Neuronal stem cell (in vitro differentiated cells): ENCODE data around the gene ZC3H10.
A peak's percentile ranks its signal among the peaks of the same experiment; 100 is the strongest.

ENCODE experiments used
- DNase-seq: peaks from one replicate; pipeline ENCODE4 v3.0.0-alpha.2; 2013; ENCODE audit warnings: low spot score
- H2AFZ ChIP-seq: one replicate; pipeline ENCODE4 v1.6.1; 2013; ENCODE audit warnings: mild to moderate bottlenecking, low read length, inconsistent platforms
- H2AK5ac ChIP-seq: 2 replicates; pipeline ENCODE4 v1.6.1; 2013; ENCODE audit warnings: low read depth, mild to moderate bottlenecking, inconsistent platforms, low read length, moderate library complexity, mixed read lengths
- H2BK120ac ChIP-seq: 2 replicates; pipeline ENCODE4 v1.6.1; 2013; ENCODE audit warnings: low read depth, mild to moderate bottlenecking, inconsistent platforms, low read length, moderate library complexity, mixed read lengths
- H2BK12ac ChIP-seq: one replicate; pipeline ENCODE4 v1.6.1; 2013; ENCODE audit warnings: low read length, inconsistent platforms
- H2BK15ac ChIP-seq: 2 replicates; pipeline ENCODE4 v1.6.1; 2013; ENCODE audit warnings: mild to moderate bottlenecking, low read length, inconsistent platforms, mixed read lengths
- H2BK5ac ChIP-seq: one replicate; pipeline ENCODE4 v1.6.1; 2013; ENCODE audit warnings: inconsistent platforms, mild to moderate bottlenecking, low read length, moderate library complexity
- H3K14ac ChIP-seq: one replicate; pipeline ENCODE4 v1.6.1; 2013; ENCODE audit warnings: low read length, inconsistent platforms
- H3K18ac ChIP-seq: 2 replicates; pipeline ENCODE4 v1.6.1; 2013; ENCODE audit warnings: low read length, inconsistent platforms
- H3K23ac ChIP-seq: 2 replicates; pipeline ENCODE4 v1.6.1; 2013; ENCODE audit warnings: low read depth, mild to moderate bottlenecking, mixed read lengths, low read length, inconsistent platforms; ENCODE audit not compliant: poor library complexity
- H3K27ac ChIP-seq: replicated peaks from 3 replicates; pipeline ENCODE4 v1.5.1; 2013; ENCODE audit warnings: low read length, inconsistent platforms
- H3K27me3 ChIP-seq, 3 experiments: 2 replicates each; pipeline ENCODE4 v1.6.1; 2013; ENCODE audit warnings: low read length in 3 of 3, mild to moderate bottlenecking in 2 of 3, inconsistent platforms in 1 of 3, low read depth in 1 of 3, mixed read lengths in 1 of 3, moderate library complexity in 1 of 3; ENCODE audit not compliant: control insufficient read depth in 3 of 3, insufficient read depth in 3 of 3
- H3K36me3 ChIP-seq, 2 donors: replicated peaks in 1 of 2; 2 replicates each; pipeline ENCODE4 v1.6.1; 2013; ENCODE audit warnings: low read length in 2 of 2; ENCODE audit not compliant: control insufficient read depth in 2 of 2, insufficient read depth in 2 of 2
- H3K4ac ChIP-seq: 2 replicates; pipeline ENCODE4 v1.6.1; 2013; ENCODE audit warnings: inconsistent platforms, mild to moderate bottlenecking, low read length, moderate library complexity
- H3K4me1 ChIP-seq, 2 donors: 1 replicate in 1 of 2; 2 replicates in 1 of 2; pipeline ENCODE4 v1.6.1; 2013; ENCODE audit warnings: low read length in 2 of 2, low read depth in 1 of 2; ENCODE audit not compliant: control insufficient read depth in 2 of 2, insufficient read depth in 1 of 2
- H3K4me2 ChIP-seq: one replicate; pipeline ENCODE4 v1.6.1; 2013; ENCODE audit warnings: mild to moderate bottlenecking, low read length, inconsistent platforms; ENCODE audit not compliant: insufficient read depth, poor library complexity, severe bottlenecking
- H3K4me3 ChIP-seq, 2 donors: 2 replicates each; pipeline ENCODE4 v1.5.1; 2013; ENCODE audit warnings: low read length in 2 of 2, mild to moderate bottlenecking in 2 of 2, inconsistent platforms in 1 of 2, moderate library complexity in 1 of 2
- H3K79me1 ChIP-seq: one replicate; pipeline ENCODE4 v1.6.1; 2013; ENCODE audit warnings: low read depth, mild to moderate bottlenecking, inconsistent platforms, low read length, moderate library complexity
- H3K9ac ChIP-seq: one replicate; pipeline ENCODE4 v1.6.1; 2013; ENCODE audit warnings: mild to moderate bottlenecking, low read depth, low read length, inconsistent platforms; ENCODE audit not compliant: poor library complexity
- H3K9me3 ChIP-seq, 2 donors: replicated peaks in 1 of 2; 2 replicates each; pipeline versions ENCODE3 to v1.6.1; 2013; ENCODE audit warnings: low read length in 2 of 2, mild to moderate bottlenecking in 2 of 2, inconsistent platforms in 1 of 2, low read depth in 1 of 2, mixed read lengths in 1 of 2, moderate library complexity in 1 of 2; ENCODE audit not compliant: control insufficient read depth in 2 of 2, insufficient read depth in 1 of 2
- H4K8ac ChIP-seq: one replicate; pipeline ENCODE4 v1.6.1; 2013; ENCODE audit warnings: low read depth, mild to moderate bottlenecking, inconsistent platforms, low read length, moderate library complexity
- H4K91ac ChIP-seq: one replicate; pipeline ENCODE4 v1.6.1; 2013; ENCODE audit warnings: low read length, low read depth, mild to moderate bottlenecking, inconsistent platforms; ENCODE audit not compliant: poor library complexity
- WGBS, 2 donors: extraction: QIAGEN DNeasy Blood & Tissue Kit; methylation state at CpG; one replicate each; pipeline ENCODE4 v1.1.7; 2013; ENCODE audit warnings: missing lambda C conversion rate in 2 of 2, mixed read lengths in 1 of 2; ENCODE audit not compliant: insufficient read length in 2 of 2, insufficient replicate concordance in 1 of 2; ENCODE audit errors: extremely low coverage in 2 of 2; 5-methylcytosine and 5-hydroxymethylcytosine counted together

Gene ZC3H10

DNA sequence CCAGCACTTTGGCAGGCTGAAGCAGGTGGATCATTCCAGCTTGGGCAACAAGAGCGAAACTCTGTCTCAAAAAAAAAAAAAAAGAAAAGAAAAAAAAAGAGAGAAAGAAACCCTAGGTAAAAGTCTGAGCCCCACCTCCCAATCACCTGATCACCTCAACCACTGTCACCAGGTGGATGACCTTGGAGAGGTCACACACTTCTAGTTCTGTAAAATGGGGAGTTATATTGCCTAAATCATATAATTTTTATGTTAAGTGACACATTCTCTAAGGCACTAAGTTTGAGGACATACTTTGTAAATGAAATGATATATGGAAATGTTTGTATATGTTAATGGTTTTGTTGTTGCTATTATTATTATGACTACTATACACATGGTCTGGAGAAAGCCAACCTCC lies 39.6 kb upstream of the ZC3H10 start:
- Histone ChIP-seq H3K36me3 (no peaks in the 10 kb centered on the region), H3K9ac (no peak overlapping the region), H4K8ac (no peak overlapping the region), H2BK15ac (no peak overlapping the region), H3K4ac (no peak overlapping the region), H3K27ac (no peak overlapping the region), H3K9me3 (no peaks in the 10 kb centered on the region), H2BK120ac (no peak overlapping the region), H2BK5ac (no peak overlapping the region), H2AFZ (peak overlapping the region; percentile 99), H3K27me3 (peaks cover 0 to 45% (median 18%) of the 10 kb centered on the region in 3 experiments), H3K4me1 (peaks cover 9 to 12% of the 10 kb centered on the region in 2 donors), H3K4me2 (no peak overlapping the region), H3K14ac (no peak overlapping the region), H3K18ac (no peak overlapping the region), H2AK5ac (no peak overlapping the region), H3K79me1 (no peaks in the 10 kb centered on the region), H2BK12ac (no peak overlapping the region), H3K4me3 (no peak overlapping the region), H4K91ac (no peak overlapping the region), H3K23ac (no peak overlapping the region)
- no CpG with 5 or more reads among the region's 1 CpG for WGBS, 2 donors
- DNase-seq = no peak

- H2BK15ac ChIP-seq = peak overlapping the region; percentile 27
- peak; percentile 71 for DNase-seq
- peak overlapping the region; percentile 87 for H3K23ac ChIP-seq
- peak overlapping the region; percentile 96 for H3K18ac ChIP-seq
- H4K8ac ChIP-seq = peak overlapping the region; percentile 89
- H3K14ac ChIP-seq = no peak overlapping the region
- no peak overlapping the region for H3K27ac ChIP-seq
- H4K91ac ChIP-seq = no peak overlapping the region
- H3K4me2 ChIP-seq = peak overlapping the region; percentile 95
- peak overlapping the region; percentile 34 for H2AK5ac ChIP-seq
- H3K4me3 ChIP-seq = peak overlapping the region; percentile 47 to 83
- H2BK5ac ChIP-seq = no peak overlapping the region
- peaks cover 9 to 12% of the 10 kb centered on the region in 2 donors for H3K4me1 ChIP-seq
- no peak overlapping the region for H3K4ac ChIP-seq
- H2AFZ ChIP-seq = peak overlapping the region; percentile 99
- no peaks in the 10 kb centered on the region for H3K9me3 ChIP-seq
- H3K36me3 ChIP-seq = no peaks in the 10 kb centered on the region
- no peaks in the 10 kb centered on the region for H3K79me1 ChIP-seq
- H2BK120ac ChIP-seq = peak overlapping the region; percentile 39
- H2BK12ac ChIP-seq = peak overlapping the region; percentile 60
- peak overlapping the region; percentile 70 for H3K9ac ChIP-seq
- H3K27me3 ChIP-seq = peaks cover 0 to 52% (median 18%) of the 10 kb centered on the region in 3 experiments
- WGBS, 2 donors = no CpG with 5 or more reads among the region's 50 CpGs
Measured at GRCh38 chr12:56078931-56079722, 38.9 kb upstream of the ZC3H10 start.

- peak; percentile 56 for DNase-seq
- H2AFZ ChIP-seq = peak within 1 kb of the TSS; percentile 99
Measured at GRCh38 chr12:56079723-56080555, 38.1 kb upstream of the ZC3H10 start, which contains the start of gene ERBB3. ERBB3 (plus strand) TSS chr12:56080165; CDS start chr12:56080301, 136 bp downstream.

More at GRCh38 chr12:56079723-56080555, 38.1 kb upstream of the ZC3H10 start, which contains the start of gene ERBB3:
- Histone ChIP-seq H2AK5ac (peak within 1 kb of the TSS; percentile 46), H3K9ac (peak within 1 kb of the TSS; percentile 80), H3K14ac (no peak within 1 kb of the TSS), H2BK120ac (peak within 1 kb of the TSS; percentile 39), H3K9me3 (no peaks in the 10 kb centered on the region), H3K79me1 (no peaks in the 10 kb centered on the region), H3K18ac (peak within 1 kb of the TSS; percentile 96), H2BK12ac (peak within 1 kb of the TSS; percentile 73), H3K4me1 (peaks cover 9 to 12% of the 10 kb centered on the region in 2 donors), H3K4me3 (peak within 1 kb of the TSS; percentile 47 to 83), H4K91ac (no peak within 1 kb of the TSS), H3K27ac (no peak within 1 kb of the TSS), H2BK15ac (peak within 1 kb of the TSS; percentile 88), H3K4ac (no peak within 1 kb of the TSS), H3K27me3 (peaks cover 0 to 52% (median 18%) of the 10 kb centered on the region in 3 experiments), H2BK5ac (no peak within 1 kb of the TSS), H3K36me3 (no peaks in the 10 kb centered on the region), H3K4me2 (peak within 1 kb of the TSS; percentile 95), H3K23ac (peak within 1 kb of the TSS; percentile 96), H4K8ac (peak within 1 kb of the TSS; percentile 89)
- no CpG with 5 or more reads among the region's 59 CpGs for WGBS, 2 donors
